OCI-LY3 (cell line): ENCODE data around the gene SPATA6.

ENCODE experiments used
- H2AFZ ChIP-seq: fragments of 200-600, 300-600 bp; shearing (Covaris generic); 2 replicates; pipeline ENCODE4 v1.6.0; 2014; ENCODE audit warnings: antibody characterized with exemption, low read depth, low read length
- H3K27ac ChIP-seq: fragments of 200-600, 300-600 bp; sonication (generic); 2 replicates; pipeline ENCODE4 v1.5.1; 2014; ENCODE audit warnings: mild to moderate bottlenecking, low read length, moderate library complexity, mixed read lengths
- H3K27me3 ChIP-seq: fragments of 200-600, 300-600 bp; sonication (generic); 2 replicates; pipeline ENCODE4 v1.6.1; 2014; ENCODE audit warnings: low read depth, low read length, mixed read lengths
- H3K36me3 ChIP-seq: fragments of 200-600, 300-600 bp; sonication (generic); replicated peaks from 2 replicates; pipeline ENCODE3; 2014; ENCODE audit warnings: low read depth, low read length, mixed read lengths
- H3K4me1 ChIP-seq: fragments of 300-600, 200-600 bp; sonication (generic); 2 replicates; pipeline ENCODE4 v1.6.1; 2014; ENCODE audit warnings: low read length, mixed read lengths
- H3K4me2 ChIP-seq: fragments of 200-600, 300-600 bp; sonication (generic); 2 replicates; pipeline ENCODE4 v1.6.1; 2014; ENCODE audit warnings: low read length, mixed read lengths
- H3K4me3 ChIP-seq: fragments of 300-600, 200-600 bp; sonication (generic); 2 replicates; pipeline ENCODE4 v1.5.1; 2014; ENCODE audit warnings: antibody characterized with exemption, mild to moderate bottlenecking, low read length, moderate library complexity
- H3K79me2 ChIP-seq: fragments of 300-600, 200-600 bp; shearing (Covaris generic); 2 replicates; pipeline ENCODE4 v1.6.1; 2014; ENCODE audit warnings: mild to moderate bottlenecking, low read length, mixed read lengths
- H3K9ac ChIP-seq: fragments of 300-600, 200-600 bp; shearing (Covaris generic); 2 replicates; pipeline ENCODE4 v1.6.0; 2014; ENCODE audit warnings: mild to moderate bottlenecking, low read length, moderate library complexity
- H3K9me3 ChIP-seq: fragments of 200-600, 300-600 bp; shearing (Covaris generic); 2 replicates; pipeline ENCODE4 v1.6.1; 2014; ENCODE audit warnings: low read length, mixed read lengths; ENCODE audit not compliant: insufficient read depth
- H4K20me1 ChIP-seq: fragments of 200-600, 300-600 bp; sonication (generic); 2 replicates; pipeline ENCODE4 v1.6.1; 2016; ENCODE audit warnings: low read length, mixed read lengths; ENCODE audit not compliant: insufficient read depth
- CTCF ChIP-seq: fragments of 200-600, 300-600 bp; sonication (generic); IDR thresholded peaks from 2 replicates; pipeline ENCODE4 v1.5.1; 2014; ENCODE audit warnings: antibody characterized with exemption, low read length, low read depth
- EZH2phosphoT487 ChIP-seq: fragments of 200-600 bp; shearing (Covaris generic); IDR thresholded peaks from 2 replicates; pipeline ENCODE4 v1.6.1; 2018; ENCODE audit warnings: antibody characterized with exemption, mixed run types, low read depth

Gene SPATA6

GRCh38 chr1:48418742-48419141 is 53.3 kb downstream of the SPATA6 start:
- Histone ChIP-seq H3K36me3 (no peaks in the 10 kb centered on the region), H3K79me2 (no peaks in the 10 kb centered on the region), H3K27ac (no peak overlapping the region), H2AFZ (no peak overlapping the region), H3K4me2 (no peak overlapping the region), H4K20me1 (no peaks in the 10 kb centered on the region), H3K4me3 (no peak overlapping the region), H3K9me3 (no peaks in the 10 kb centered on the region), H3K27me3 (no peaks in the 10 kb centered on the region), H3K4me1 (no peaks in the 10 kb centered on the region), H3K9ac (no peak overlapping the region)
- no peak for TF ChIP-seq CTCF
- TF ChIP-seq EZH2phosphoT487 = no peak

GRCh38 chr1:48415050-48415449 is 57.0 kb downstream of the SPATA6 start:
- no peak overlapping the region for H3K4me3 ChIP-seq

DNA sequence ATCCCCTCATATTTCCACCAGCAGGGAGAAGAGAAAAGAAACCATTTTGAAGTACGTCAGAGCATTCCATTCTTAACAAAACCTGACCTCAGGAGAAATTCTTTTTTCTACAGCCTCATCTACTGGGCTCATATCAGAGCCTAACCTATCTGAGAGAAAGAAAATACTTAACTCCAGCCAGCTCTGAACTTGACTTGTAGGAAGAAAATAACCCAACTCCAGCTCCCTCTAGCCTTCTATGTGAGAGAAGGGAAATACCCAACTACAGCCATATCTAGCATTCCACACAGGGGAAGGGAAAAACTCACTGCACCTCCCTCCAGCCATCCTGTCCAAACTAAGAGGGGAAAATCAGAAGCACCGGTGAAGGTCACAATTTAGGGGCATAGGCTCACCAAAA is 57.7 kb downstream of the SPATA6 start:
- Histone ChIP-seq H3K79me2 (no peaks in the 10 kb centered on the region), H3K4me3 (no peak overlapping the region), H3K9ac (no peak overlapping the region), H3K36me3 (no peaks in the 10 kb centered on the region), H3K27me3 (no peaks in the 10 kb centered on the region), H3K9me3 (no peaks in the 10 kb centered on the region), H3K4me2 (no peak overlapping the region), H3K4me1 (no peaks in the 10 kb centered on the region), H4K20me1 (no peaks in the 10 kb centered on the region), H3K27ac (no peak overlapping the region), H2AFZ (no peak overlapping the region)
- TF ChIP-seq CTCF = no peak
- no peak for TF ChIP-seq EZH2phosphoT487

More at GRCh38 chr1:48415050-48415449, 57.0 kb downstream of the SPATA6 start:
- no peaks in the 10 kb centered on the region for H3K27me3 ChIP-seq
- no peak overlapping the region for H2AFZ ChIP-seq
- H3K9me3 ChIP-seq = no peaks in the 10 kb centered on the region
- no peaks in the 10 kb centered on the region for H4K20me1 ChIP-seq
- no peaks in the 10 kb centered on the region for H3K79me2 ChIP-seq
- no peaks in the 10 kb centered on the region for H3K36me3 ChIP-seq
- no peak overlapping the region for H3K9ac ChIP-seq
- H3K4me1 ChIP-seq = no peaks in the 10 kb centered on the region
- no peak overlapping the region for H3K27ac ChIP-seq
- TF ChIP-seq EZH2phosphoT487 = no peak
- TF ChIP-seq CTCF = no peak
- H3K4me2 ChIP-seq = no peak overlapping the region

- H3K79me2 ChIP-seq = no peaks in the 10 kb centered on the region
- no peak for TF ChIP-seq CTCF
- no peak for TF ChIP-seq EZH2phosphoT487
- H3K9me3 ChIP-seq = no peaks in the 10 kb centered on the region
- H3K27me3 ChIP-seq = no peaks in the 10 kb centered on the region
- no peak overlapping the region for H2AFZ ChIP-seq
- no peaks in the 10 kb centered on the region for H3K4me1 ChIP-seq
- H3K4me2 ChIP-seq = no peak overlapping the region
- H3K4me3 ChIP-seq = no peak overlapping the region
- H4K20me1 ChIP-seq = no peaks in the 10 kb centered on the region
- no peak overlapping the region for H3K27ac ChIP-seq
- H3K9ac ChIP-seq = no peak overlapping the region
- H3K36me3 ChIP-seq = no peaks in the 10 kb centered on the region
Measured at GRCh38 chr1:48405940-48406339, 66.1 kb downstream of the SPATA6 start.
